Epithelial cell of proximal tubule (primary cell): Measurements from ENCODE around the gene NHSL2. TPM values are rescaled to one million over a fixed set of nuclear protein-coding genes. Genes with fewer than 3 reads are reported as not detected.

Source experiments
- DNase-seq: peaks from one replicate; pipeline ENCODE4 v3.0.0-alpha.2; 2011; ENCODE audit warnings: low read depth
- H3K4me3 ChIP-seq: 2 replicates; pipeline ENCODE4 v1.5.1; 2011; ENCODE audit warnings: low read depth, mild to moderate bottlenecking, low read length
- total RNA-seq: library from RNA; depleted of rRNA; stranded (reverse); fragments of >200 nt; gene quantifications from 2 replicates; pipeline ENCODE4 v1.2.3, GENCODE V29; 2015
- TF ChIP-seq, protein P1 (sequence below): conservative IDR thresholded peaks from 2 replicates; pipeline ENCODE4 v1.5.1; 2012; ENCODE audit warnings: low read depth, mild to moderate bottlenecking, low read length

The NHSL2 gene
- total RNA-seq, 1 donor from 2014 or later = 1.0 TPM

DNA sequence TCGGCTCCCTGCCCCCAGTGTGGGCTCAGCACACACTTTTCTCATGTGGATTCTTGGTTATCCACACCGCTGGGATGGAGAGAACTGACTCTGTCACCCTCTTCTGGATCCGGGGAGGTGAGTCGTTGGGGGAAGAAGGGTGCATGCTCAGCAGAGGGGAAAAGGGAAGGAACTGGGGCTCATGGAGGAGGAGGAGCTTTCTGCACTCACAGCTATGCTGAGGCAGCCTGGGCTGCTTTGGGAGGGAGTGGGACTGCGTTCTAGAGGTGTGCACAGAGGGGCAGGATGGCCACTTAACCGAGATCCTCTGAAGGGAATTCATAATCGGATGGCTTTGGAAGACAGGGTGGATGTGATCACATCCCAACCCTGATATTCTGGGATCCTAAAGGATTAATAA, 169.5 kb downstream of the NHSL2 start:
- DNase-seq = no peak
- no peak overlapping the region for H3K4me3 ChIP-seq
- TF ChIP-seq, protein P1, sequence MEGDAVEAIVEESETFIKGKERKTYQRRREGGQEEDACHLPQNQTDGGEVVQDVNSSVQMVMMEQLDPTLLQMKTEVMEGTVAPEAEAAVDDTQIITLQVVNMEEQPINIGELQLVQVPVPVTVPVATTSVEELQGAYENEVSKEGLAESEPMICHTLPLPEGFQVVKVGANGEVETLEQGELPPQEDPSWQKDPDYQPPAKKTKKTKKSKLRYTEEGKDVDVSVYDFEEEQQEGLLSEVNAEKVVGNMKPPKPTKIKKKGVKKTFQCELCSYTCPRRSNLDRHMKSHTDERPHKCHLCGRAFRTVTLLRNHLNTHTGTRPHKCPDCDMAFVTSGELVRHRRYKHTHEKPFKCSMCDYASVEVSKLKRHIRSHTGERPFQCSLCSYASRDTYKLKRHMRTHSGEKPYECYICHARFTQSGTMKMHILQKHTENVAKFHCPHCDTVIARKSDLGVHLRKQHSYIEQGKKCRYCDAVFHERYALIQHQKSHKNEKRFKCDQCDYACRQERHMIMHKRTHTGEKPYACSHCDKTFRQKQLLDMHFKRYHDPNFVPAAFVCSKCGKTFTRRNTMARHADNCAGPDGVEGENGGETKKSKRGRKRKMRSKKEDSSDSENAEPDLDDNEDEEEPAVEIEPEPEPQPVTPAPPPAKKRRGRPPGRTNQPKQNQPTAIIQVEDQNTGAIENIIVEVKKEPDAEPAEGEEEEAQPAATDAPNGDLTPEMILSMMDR = no peak

DNA sequence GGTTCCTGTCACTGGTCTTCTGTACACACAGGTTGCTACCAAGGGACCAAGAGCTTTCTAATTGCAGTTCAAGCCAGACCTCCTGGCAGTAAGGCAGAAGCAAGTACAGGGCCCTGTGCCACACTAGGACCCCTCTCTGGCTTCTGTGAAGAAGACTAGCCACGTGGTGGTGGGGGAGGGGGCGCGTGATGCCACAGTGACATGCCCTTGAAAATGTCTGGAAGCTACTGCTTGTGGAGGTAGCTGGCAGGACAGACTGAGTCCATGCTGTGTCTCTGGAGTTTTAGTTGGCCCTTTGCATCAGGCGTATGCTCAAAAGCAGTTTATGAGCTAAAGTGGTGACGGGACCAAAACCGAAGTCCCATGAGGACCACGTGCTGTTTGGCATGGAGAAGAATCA, 170.2 kb downstream of the NHSL2 start:
- H3K4me3 ChIP-seq = no peak overlapping the region
- DNase-seq = no peak
- TF ChIP-seq, protein P1 = no peak

DNA sequence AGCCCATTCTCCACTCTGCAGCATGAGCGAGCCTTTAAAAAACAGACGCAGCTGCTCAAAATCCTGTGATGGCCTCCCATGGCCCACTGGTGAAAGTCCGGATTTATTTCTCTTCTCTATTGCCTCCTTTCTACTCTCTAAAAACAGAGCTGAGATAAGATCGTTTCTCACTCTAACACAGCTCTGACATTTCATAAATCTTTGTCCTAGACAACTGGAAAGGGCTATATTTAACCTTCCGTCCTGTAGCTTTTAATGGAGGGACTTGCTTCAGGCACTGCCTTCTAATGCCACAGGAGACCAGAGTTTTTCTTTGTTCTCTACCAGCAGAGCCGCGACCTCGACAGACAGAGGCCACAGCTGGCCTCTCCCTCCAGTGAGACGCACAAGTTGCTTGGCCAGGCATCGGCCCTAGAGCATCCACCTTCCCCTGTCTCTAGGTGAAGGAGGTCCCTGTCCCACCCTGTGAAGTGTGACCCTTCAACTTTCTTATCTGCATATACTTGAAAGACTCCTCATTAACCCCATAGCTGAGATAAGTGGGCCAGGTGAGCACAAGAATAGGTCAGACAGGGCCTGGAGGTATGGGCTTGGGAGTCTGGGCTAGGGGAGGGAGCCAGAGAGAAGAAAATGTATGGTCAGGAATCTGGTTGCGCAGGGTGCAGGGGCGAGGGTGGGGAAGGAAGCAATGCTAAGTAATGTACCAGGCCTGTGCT, 171.1 kb downstream of the NHSL2 start:
- no peak overlapping the region for H3K4me3 ChIP-seq
- DNase-seq = no peak
- TF ChIP-seq, protein P1 = no peak

DNA sequence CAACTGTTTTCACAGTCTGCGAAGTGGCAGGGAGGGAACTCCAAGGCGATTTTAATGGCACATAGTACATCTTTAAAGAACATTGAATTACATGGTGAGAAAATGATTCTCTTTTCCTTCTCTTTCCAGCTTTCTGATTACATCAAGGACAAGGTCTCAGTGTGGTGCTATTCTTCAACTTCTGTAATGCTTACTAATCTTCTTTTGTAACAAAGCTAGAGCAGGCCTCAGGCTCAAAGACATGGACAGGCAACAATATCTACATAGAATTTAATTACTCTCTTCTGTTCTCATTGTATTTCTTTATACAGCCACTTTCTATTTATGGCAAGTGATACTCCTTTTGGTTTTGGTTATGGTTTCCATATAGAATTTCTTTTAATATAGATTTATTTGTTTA, 172.6 kb downstream of the NHSL2 start:
- TF ChIP-seq, protein P1 = no peak
- no peak for DNase-seq
- no peak overlapping the region for H3K4me3 ChIP-seq

DNA sequence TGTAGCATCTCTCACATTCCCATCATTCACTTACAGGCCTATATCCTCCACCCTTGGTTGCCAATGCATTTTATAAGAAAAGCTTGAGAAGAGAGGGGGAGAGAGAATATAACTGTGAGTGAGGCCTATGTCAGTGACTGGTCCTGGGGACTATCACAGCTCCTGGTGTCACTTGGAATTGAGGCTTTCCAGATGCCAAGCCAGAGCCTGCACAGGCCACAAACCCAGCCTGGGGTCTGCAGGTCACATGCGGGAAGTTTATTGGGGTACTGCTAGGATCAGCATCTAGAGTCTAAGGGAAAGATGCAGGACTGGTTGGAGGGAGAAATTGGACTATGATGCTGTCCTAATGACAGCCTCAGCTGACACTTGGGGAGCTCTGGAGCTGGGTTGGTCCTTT, 173.5 kb downstream of the NHSL2 start:
- TF ChIP-seq, protein P1 = no peak
- no peak overlapping the region for H3K4me3 ChIP-seq
- no peak for DNase-seq

- TF ChIP-seq, protein P1 = no peak
- no peak overlapping the region for H3K4me3 ChIP-seq
- DNase-seq = no peak
Observed at GRCh38 chrX:72086995-72087394, 176.3 kb downstream of the NHSL2 start.

DNA sequence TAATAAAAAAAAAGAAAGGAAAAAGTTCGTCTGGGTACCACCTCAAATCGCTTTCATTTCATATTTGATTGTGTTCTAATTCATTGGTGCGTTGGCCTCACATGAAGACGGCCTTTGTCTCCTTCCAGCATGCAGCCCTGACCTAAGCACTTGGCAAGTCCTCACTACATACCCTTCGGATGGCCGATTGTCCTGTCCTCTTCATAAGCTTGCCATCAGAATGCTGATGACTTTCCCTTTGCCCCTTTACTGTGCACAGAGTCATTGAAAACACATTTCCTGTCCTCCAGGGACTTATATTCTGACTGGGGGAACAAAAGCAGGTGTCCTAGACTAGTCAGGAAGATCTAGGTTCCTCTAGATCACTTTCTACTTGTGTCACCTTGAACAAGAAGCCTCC, 178.1 kb downstream of the NHSL2 start:
- TF ChIP-seq, protein P1 = no peak
- no peak for DNase-seq
- H3K4me3 ChIP-seq = no peak overlapping the region
